Measurements from ENCODE around the gene EPN2. TPM values are rescaled to one million over a fixed set of nuclear protein-coding genes. Genes with fewer than 3 reads are reported as not detected.

Gene EPN2
- total and polyA plus RNA-seq, 2 experiments from 2014 or later = 19.0 to 35.9 TPM

DNA sequence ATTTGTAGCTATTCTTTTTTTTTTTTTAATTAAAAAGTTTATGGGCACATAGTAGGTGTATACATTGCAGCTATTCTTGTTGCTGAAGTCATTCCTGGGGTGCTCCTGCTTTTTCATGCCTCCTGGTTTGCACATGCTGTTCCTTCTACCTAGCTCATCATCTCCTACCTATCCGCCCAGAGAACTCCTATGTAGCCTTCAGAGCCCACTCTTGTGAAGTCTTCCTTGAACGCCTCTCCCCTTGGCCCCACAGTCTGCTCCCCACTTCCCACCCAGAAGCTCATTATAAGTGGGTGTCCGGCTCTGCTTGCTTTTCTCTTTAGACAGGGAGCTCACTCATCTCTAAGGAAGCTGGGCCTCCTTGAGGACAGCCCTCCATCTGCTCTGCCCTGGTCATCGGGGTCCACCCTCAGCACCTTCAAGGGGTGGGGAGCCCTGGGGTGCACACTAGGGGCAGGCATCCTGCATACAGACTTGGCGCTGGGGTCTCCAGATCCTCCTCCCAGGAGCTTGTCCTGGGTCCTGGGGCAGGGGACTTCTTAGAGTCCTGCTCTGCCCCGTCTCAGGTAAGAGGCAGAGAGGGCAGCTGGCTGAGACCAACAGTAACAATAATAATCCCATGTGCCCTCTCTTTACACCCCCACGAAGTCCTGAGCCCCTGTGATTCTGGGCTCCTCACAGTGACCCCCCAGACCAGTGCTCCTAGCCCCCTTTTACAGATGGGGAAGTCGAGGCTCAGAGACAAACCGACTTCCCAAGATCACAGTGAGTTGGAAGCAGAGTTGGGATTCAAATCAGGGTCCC, 128.9 kb downstream of the EPN2 start:
- Histone ChIP-seq H4K20me1 (ENCODE audit: insufficient read depth, poor library complexity, severe bottlenecking) (no peaks in the 10 kb centered on the region), H3K4me2 (no peak overlapping the region), H3K4me3 (no peak overlapping the region), H3K9me3 (ENCODE audit: low read depth) (no peaks in the 10 kb centered on the region), H2AFZ (no peak overlapping the region), H3K4me1 (ENCODE audit: insufficient read depth) (peaks cover 12% of the 10 kb centered on the region), H3K27me3 (no peaks in the 10 kb centered on the region), H3K36me3 (replicated peaks; ENCODE audit: insufficient read depth, low read depth) (no peaks in the 10 kb centered on the region), H3K9me2 (replicated peaks; ENCODE audit: insufficient read depth) (no peaks in the 10 kb centered on the region), H3K27ac (no peak overlapping the region), H3K79me2 (peaks cover 7% of the 10 kb centered on the region)
- 93% methylated on average over 9 of the region's 9 CpGs for WGBS (ENCODE audit: low lambda C conversion rate, missing lambda C conversion rate)
- no peak for TF ChIP-seq EZH2phosphoT487 (IDR thresholded peaks at IDR 0.05; ENCODE audit: low read depth, severe bottlenecking, unreplicated experiment)
- no peak for TF ChIP-seq CTCF (IDR thresholded peaks at IDR 0.05; ENCODE audit: poor library complexity)
- no peak for TF ChIP-seq EZH2 (IDR thresholded peaks at IDR 0.05; ENCODE audit: borderline replicate concordance)
- DNase-seq (ENCODE audit: low spot score) = no peak

GRCh38 chr17:19366637-19366972, 129.4 kb downstream of the EPN2 start:
- Histone ChIP-seq H3K9me3 (ENCODE audit: low read depth) (no peaks in the 10 kb centered on the region), H3K36me3 (replicated peaks; ENCODE audit: insufficient read depth, low read depth) (no peaks in the 10 kb centered on the region), H3K4me3 (no peak overlapping the region), H3K27me3 (no peaks in the 10 kb centered on the region), H4K20me1 (ENCODE audit: insufficient read depth, poor library complexity, severe bottlenecking) (no peaks in the 10 kb centered on the region), H3K79me2 (peaks cover 5% of the 10 kb centered on the region), H3K4me2 (no peak overlapping the region), H3K27ac (no peak overlapping the region), H2AFZ (no peak overlapping the region), H3K4me1 (ENCODE audit: insufficient read depth) (peaks cover 11% of the 10 kb centered on the region), H3K9me2 (replicated peaks; ENCODE audit: insufficient read depth) (no peaks in the 10 kb centered on the region)
- TF ChIP-seq EZH2phosphoT487 (IDR thresholded peaks at IDR 0.05; ENCODE audit: low read depth, severe bottlenecking, unreplicated experiment) (no peak), CTCF (IDR thresholded peaks at IDR 0.05; ENCODE audit: poor library complexity) (no peak), EZH2 (IDR thresholded peaks at IDR 0.05; ENCODE audit: borderline replicate concordance) (no peak)
- 93% methylated on average over 5 of the region's 5 CpGs for WGBS (ENCODE audit: low lambda C conversion rate, missing lambda C conversion rate)
- no peak for DNase-seq (ENCODE audit: low spot score)

DNA sequence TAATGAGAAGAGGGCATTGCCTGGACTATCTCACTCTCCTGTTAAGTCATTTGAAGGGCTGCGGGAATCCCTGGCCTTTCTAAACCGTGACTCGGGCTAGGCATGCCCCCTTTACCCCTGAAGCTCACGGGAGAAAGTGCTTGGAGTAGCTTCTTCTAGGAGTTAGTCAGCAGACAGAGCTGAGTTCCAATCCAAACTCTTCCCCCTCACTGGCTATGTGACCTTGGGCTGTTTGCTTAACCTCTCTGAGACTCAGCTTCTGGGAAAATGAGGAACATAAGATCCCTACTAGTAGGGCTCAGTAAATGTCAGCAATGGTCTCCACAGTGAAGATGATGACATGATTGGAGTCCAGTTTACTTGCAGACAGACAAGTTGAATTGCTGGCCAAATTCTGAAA, 131.1 kb downstream of the EPN2 start:
- no peaks in the 10 kb centered on the region for H4K20me1 ChIP-seq (ENCODE audit: insufficient read depth, poor library complexity, severe bottlenecking)
- no peaks in the 10 kb centered on the region for H3K79me2 ChIP-seq
- H3K36me3 ChIP-seq (replicated peaks; ENCODE audit: insufficient read depth, low read depth) = no peaks in the 10 kb centered on the region
- WGBS (ENCODE audit: low lambda C conversion rate, missing lambda C conversion rate) = 88% methylated on average over 4 of the region's 4 CpGs
- no peak overlapping the region for H3K4me3 ChIP-seq
- H3K4me2 ChIP-seq = no peak overlapping the region
- H3K27me3 ChIP-seq = no peaks in the 10 kb centered on the region
- TF ChIP-seq EZH2phosphoT487 (IDR thresholded peaks at IDR 0.05; ENCODE audit: low read depth, severe bottlenecking, unreplicated experiment) (no peak), EZH2 (IDR thresholded peaks at IDR 0.05; ENCODE audit: borderline replicate concordance) (no peak), CTCF (IDR thresholded peaks at IDR 0.05; ENCODE audit: poor library complexity) (no peak)
- no peaks in the 10 kb centered on the region for H3K9me3 ChIP-seq (ENCODE audit: low read depth)
- no peaks in the 10 kb centered on the region for H3K9me2 ChIP-seq (replicated peaks; ENCODE audit: insufficient read depth)
- DNase-seq (ENCODE audit: low spot score) = no peak
- H2AFZ ChIP-seq = no peak overlapping the region
- peaks cover 4% of the 10 kb centered on the region for H3K4me1 ChIP-seq (ENCODE audit: insufficient read depth)
- H3K27ac ChIP-seq = no peak overlapping the region

Data from hepatocyte (in vitro differentiated cells).